Measurements from ENCODE around the gene KIF26B.
"Not testable (repeated sequence)": the region's sequence is repeated elsewhere in the genome, so short reads cannot be mapped to it uniquely, and the experiment has no call there.

Gene KIF26B

DNA sequence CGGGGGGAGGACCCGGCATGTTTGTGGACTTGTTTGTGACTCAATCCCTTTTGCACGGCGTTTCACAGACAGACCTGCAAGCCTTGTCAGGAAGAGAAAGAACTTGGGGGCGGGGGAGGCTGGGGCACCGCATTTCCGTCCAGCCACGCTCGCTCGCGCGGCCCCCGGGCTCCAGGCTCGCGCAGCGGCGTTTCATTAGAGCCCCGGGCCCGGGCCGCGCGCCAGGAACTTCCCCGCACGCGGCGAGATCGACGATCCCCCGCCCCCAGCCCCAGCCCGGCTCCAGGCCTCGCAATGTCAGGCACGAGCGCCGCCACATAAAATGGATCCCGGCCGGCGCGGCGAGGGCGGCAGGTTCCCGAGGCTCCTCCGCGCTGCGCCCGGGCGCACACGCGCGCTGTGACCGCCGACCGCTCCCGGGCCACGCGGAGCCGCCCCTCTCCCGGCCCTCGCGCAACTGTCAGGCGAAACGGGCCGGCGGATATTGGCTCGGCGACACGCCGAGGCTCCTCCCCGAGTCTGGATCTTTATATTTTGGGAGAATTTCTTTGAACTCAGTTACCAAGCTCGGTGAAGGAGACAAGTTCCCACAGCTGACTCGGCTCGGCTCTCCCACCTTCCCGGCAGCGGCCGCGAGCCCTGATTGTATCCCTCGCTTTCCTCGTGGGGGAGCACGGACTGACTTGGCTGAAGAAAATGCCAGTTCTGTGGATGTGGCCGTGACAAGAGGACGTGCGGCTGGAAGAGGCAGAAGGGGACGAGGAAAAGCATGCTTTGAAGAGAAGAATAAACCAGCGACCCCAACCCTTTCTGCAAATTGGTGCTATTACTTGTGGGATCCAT is at the start of gene KIF26B:
KIF26B (plus strand) TSS at position 557 of the 843 bp plus-strand sequence. CDS start 440 bp downstream, outside the sequence.
- peak; percentile 42 for DNase-seq

- no peak for DNase-seq
These were observed 49.7 kb upstream of the KIF26B start for GRCh38 chr1:245105042-245105441.

DNA sequence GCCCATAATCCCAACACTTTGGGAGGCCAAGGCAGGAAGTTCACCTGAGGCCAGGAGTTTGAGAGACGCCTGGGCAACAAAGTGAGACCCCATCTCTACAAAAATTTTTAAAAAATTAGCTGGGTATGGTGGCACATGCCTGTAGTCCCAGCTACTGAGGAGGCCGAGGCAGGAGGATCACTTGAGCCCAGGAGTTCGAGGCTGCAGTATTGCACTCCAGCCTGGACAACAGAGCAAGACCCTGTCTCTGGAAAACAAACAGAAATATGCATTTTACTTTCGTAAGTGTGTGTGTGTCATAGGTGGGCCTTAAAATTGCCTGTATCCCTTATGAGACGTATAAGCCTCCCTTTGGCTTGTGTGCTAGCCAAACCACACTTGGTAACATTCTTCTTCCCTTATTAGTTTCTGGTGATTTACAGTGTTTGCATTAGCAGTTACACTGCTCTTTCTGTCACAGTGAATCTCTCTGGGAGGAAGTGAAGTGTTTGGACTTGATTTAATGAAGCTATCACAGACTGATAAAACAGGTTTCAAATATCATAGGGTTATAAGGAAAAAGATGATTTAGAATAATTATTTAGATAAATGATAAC is 48.9 kb upstream of the KIF26B start:
- no peak for DNase-seq

- no peak for DNase-seq
These were observed 47.0 kb upstream of the KIF26B start for GRCh38 chr1:245107776-245108114.

DNA sequence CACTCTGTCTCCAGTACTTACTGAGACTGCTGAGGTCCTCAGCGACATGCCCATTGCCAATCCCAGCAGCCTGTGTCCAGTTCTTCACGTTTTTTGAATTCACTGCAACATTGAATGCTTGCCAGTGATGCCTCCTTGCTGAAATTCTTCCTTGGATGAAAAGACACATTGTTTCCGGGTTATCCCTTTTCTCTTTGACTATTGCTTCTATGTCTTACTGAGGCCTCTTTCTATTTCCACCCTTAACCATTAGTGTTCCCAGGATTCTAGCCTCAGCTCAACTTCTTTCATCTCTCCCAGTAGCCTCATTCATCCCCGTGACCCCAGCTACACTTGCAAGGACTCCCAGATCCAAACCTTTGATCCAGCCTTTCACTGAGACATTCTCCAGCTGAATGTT is 46.5 kb upstream of the KIF26B start:
- DNase-seq = no peak

- DNase-seq = no peak
These were observed 45.9 kb upstream of the KIF26B start for GRCh38 chr1:245108909-245109308.

DNA sequence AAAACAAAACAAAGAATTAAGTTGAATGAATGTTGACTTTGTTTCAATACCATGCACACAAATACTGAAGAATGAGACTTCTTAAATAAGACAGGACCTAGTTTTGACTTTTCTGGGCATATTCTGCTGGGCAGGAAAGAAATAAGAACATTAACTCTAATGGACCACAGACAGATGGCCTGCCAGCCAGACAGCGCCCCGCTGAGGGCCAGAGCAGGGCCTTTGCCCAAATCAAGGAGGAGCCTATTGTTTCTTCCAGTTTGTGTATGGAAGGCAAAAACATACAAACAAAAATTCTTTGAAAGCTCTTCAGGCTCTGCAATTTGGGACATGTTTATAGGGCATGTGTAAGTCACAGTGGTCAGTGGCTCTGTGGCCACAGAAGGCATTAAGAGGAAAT is 44.4 kb upstream of the KIF26B start:
- DNase-seq = no peak

- no peak for DNase-seq
These were observed 43.7 kb upstream of the KIF26B start for GRCh38 chr1:245111073-245111472.

DNA sequence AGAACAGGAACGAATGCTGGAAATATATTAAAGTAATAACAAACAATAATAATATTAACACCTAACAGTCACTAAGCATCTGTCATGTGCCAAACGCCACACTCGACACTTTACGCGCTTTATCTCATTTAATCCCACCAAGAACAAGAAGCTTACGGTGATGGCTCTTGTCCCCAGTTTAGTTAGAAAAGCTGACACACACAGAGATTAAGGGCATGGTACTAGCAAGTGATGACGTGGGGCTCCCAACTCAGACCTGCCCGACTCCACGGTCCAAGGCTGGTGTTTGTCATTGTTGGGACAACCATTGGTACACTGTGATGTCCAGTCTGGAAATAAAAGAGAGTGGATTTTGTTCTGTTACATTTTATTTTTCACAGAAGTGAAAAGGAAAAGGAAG is 41.1 kb upstream of the KIF26B start:
- no peak for DNase-seq

DNA sequence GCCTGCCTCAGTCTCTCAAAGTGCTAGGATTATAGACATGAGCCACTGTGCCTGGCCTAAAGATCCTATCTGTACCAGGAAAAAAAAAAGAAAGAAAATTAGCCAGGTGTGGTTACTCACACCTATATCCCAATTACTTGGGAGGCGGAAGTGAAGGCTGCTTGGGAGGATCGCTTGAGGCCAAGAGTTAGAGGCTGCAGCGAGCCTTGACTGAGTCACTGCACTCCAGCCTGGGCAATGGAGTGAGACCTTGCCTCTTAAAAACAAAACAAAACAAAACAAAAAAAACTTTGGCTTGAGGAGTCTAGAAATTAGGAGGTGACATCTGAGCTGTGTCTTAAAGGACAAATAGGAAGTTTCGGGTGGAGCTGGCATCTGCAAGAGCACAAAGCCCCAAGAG is 38.7 kb upstream of the KIF26B start:
- no peak for DNase-seq

GRCh38 chr1:245116751-245117150 is 38.0 kb upstream of the KIF26B start:
- DNase-seq = no peak

GRCh38 chr1:245118066-245118465 is 36.7 kb upstream of the KIF26B start:
- DNase-seq = no peak

DNA sequence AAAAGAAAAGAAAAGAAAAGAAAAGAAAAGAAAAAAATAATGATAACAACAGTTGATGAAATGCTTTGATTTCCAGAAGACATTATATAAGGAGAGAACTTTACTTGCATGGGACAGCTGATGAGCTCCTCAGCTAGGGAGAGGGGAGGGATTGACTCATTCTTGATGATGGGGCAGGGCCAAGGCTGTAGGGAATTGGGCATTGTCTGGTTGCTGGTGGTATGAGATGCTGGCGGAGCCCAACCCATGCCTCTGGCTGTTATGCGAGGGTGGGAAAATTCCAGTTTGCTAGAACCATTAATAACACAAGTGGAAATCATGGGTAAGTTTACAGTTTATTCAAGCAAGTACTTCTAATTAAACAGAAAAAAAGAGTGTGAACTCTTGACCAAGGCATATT is 36.0 kb upstream of the KIF26B start:
- DNase-seq = no peak

GRCh38 chr1:245121523-245121922 is 33.3 kb upstream of the KIF26B start:
- DNase-seq = no peak

GRCh38 chr1:245124241-245124640 is 30.5 kb upstream of the KIF26B start:
- DNase-seq = no peak

DNA sequence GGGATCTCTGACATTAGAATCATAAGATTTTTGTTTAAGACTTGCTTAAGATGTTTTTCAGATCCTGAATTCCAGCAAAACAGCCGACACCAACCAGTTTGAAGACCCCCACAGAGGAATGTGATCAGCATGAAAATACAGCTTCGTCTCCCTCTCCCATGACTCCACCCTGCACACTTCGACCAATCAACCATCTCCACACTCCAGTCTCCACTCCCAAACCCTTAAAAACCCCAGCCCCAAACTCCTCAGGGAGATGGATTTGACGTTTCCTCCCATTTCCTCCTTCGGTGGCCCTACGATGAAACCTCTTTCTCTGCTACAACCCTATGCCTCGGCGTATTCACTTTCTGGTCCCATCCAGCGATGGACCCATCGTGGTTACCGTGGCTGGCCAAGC is 30.1 kb upstream of the KIF26B start:
- no peak for DNase-seq

- no peak for DNase-seq
These were observed 28.3 kb upstream of the KIF26B start for GRCh38 chr1:245126530-245126929.

DNA sequence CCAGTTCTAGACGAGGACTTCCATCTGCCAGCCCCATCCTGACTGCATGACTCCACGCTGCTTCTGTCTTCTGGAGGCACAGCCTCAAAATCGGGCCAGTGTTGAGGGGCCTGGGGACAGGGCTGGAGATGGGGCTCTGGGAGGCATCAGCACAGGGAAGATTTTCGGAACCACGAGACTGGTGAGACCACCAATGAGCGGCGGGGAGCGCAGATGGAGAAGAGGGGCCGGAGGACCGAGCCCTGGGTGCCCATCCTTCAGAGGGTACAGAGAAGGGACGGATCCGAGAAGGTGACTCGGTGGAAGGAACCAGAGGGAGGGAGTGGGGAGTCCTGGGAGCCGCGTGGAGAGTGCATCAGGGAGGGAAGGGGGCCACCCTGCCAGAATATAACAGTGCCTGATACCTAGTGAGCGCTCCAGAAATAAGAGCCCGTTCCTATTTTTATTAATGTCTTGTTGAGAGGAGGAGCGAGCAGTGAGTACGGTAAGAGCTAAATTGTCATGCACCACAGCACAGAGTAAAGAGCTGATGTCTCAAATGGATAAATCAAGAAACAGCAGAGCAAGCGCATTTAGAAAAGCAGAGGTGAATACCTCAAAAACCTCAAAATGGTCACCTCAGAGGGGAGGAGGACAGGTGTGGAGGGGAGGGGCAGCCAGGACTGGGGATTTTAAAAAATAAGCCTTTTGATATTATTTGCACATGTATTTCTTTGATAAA is 26.2 kb upstream of the KIF26B start:
- DNase-seq = no peak

- DNase-seq = no peak
These were observed 25.2 kb upstream of the KIF26B start for GRCh38 chr1:245129319-245130240.

DNA sequence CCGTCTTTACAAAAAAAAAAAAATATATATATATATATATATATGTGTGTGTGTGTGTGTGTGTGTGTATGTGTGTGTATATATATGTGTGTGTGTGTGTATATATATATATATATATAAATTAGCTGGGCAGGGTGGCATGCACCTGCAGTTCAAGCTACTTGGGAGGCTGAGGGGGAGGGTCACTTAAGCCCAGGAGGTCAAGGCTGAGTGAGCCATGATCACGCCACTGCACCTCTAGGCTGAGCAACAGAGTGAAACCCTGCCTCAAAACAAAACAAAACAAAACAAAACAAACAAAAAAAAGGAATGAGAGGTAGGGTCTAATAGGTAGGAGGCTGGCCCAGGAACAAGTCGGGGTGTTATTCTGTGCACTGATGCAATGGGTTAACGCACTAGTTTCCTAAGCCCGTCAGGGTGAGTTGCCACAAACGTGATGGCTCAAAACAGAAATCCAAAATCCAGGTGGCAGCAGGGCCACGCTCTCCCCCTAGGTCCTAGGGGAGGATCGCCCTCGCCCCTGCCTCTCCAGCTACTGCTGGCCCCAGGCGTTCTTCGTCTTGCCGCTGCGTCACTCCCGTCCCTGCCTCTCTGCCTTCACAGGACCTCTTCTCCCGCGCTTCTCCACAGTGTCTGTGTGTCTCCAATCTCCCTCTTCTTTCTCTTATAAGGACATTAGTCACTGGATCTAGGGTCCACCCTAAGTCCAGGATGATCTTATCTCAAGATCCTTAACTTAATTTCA is 24.3 kb upstream of the KIF26B start:
- not testable (repeated sequence) for DNase-seq

DNA sequence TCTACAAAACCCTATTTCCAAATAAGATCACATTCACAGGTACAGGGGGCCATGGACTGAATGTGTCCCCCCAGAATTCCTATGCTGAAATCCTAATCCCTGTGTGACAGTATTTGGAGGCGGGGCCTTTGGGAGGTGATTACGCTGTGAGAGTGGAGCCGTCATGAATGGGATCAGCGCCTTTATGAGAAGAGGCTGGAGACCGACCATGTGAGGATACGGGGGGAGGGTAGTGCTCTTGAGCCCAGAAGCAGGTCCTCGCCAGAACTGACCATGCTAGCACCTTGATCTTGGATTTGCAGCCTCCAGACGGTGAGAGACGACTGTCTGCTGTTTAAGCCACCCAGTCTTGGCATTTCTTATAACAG is 23.8 kb upstream of the KIF26B start:
- no peak for DNase-seq

DNA sequence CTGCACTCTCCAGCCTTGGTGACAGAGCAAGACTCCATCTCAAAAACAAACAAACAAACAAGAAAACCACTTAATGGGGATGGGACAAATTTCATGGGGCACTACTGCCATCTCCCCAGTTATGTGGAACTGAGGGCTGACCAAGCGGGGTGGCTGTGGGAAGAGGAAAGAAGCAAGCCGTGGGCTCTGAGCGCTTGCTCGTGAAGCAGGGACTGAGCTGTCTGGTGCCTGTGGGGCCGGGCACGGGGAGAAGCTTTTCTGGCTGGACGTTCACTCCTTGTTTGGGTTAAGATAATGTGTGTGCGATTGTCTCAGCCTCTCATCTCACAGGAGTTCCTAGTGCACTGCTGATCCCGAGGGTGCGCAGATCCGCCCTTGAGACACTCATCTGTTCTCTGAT is 22.0 kb upstream of the KIF26B start:
- no peak for DNase-seq

Measured in activated CD4-positive, alpha-beta T cell treated with anti-CD3 and anti-CD28 coated beads, Interleukin-10, Interleukin-2, amounts not matched to agents 100 ng/mL and 50 ng/mL, durations not matched to agents 16 hours and 8 hours (primary cell).